H9 (cell line): Measurements from ENCODE around the gene CASP8. TPM values are rescaled to one million over a fixed set of nuclear protein-coding genes. Genes with fewer than 3 reads are reported as not detected.
A peak's percentile ranks its signal among the peaks of the same experiment; 100 is the strongest.

Experiments used
- DNase-seq: peaks from one replicate; pipeline ENCODE4 v3.0.0-alpha.2; 2017
- H2AFZ ChIP-seq: one replicate; pipeline ENCODE4 v1.6.1; 2013; ENCODE audit warnings: mild to moderate bottlenecking, low read length, control low read depth, moderate library complexity
- H2AK5ac ChIP-seq: 2 replicates; pipeline ENCODE4 v1.6.1; 2013; ENCODE audit warnings: low read length, control low read depth, mixed read lengths; ENCODE audit not compliant: insufficient read length
- H2BK120ac ChIP-seq: one replicate; pipeline ENCODE4 v1.6.1; 2013; ENCODE audit warnings: low read depth, mild to moderate bottlenecking, low read length, control low read depth, inconsistent platforms; ENCODE audit not compliant: poor library complexity, severe bottlenecking
- H2BK12ac ChIP-seq: 2 replicates; pipeline ENCODE4 v1.6.1; 2013; ENCODE audit warnings: low read length, control low read depth, mixed read lengths, low read depth; ENCODE audit not compliant: insufficient read length
- H2BK15ac ChIP-seq: 2 replicates; pipeline ENCODE4 v1.6.1; 2013; ENCODE audit warnings: low read depth, low read length, control low read depth
- H2BK20ac ChIP-seq: one replicate; pipeline ENCODE4 v1.6.1; 2013; ENCODE audit warnings: low read depth, mild to moderate bottlenecking, low read length, control low read depth, inconsistent platforms; ENCODE audit not compliant: poor library complexity, severe bottlenecking
- H2BK5ac ChIP-seq: 2 replicates; pipeline ENCODE4 v1.6.1; 2013; ENCODE audit warnings: low read length, control low read depth, mixed read lengths; ENCODE audit not compliant: insufficient read length
- H3K14ac ChIP-seq: 2 replicates; pipeline ENCODE4 v1.6.1; 2013; ENCODE audit warnings: low read length, control low read depth; ENCODE audit not compliant: insufficient read depth
- H3K18ac ChIP-seq: 2 replicates; pipeline ENCODE4 v1.6.1; 2013; ENCODE audit warnings: low read depth, mild to moderate bottlenecking, mixed read lengths, low read length, control low read depth; ENCODE audit not compliant: insufficient read length
- H3K23ac ChIP-seq: 2 replicates; pipeline ENCODE4 v1.6.1; 2013; ENCODE audit warnings: low read length, control low read depth, mixed read lengths, low read depth; ENCODE audit not compliant: insufficient read length
- H3K23me2 ChIP-seq: 2 replicates; pipeline ENCODE4 v1.6.1; 2013; ENCODE audit warnings: low read depth, mild to moderate bottlenecking, mixed read lengths, low read length, control low read depth; ENCODE audit not compliant: insufficient read length, poor library complexity, severe bottlenecking
- H3K27ac ChIP-seq: 2 replicates; pipeline ENCODE4 v1.5.1; 2013; ENCODE audit warnings: low read length, control low read depth, mixed read lengths, low read depth; ENCODE audit not compliant: insufficient read length
- H3K27me3 ChIP-seq: 2 replicates; pipeline ENCODE4 v1.6.1; 2013; ENCODE audit warnings: low read length, control low read depth, inconsistent platforms; ENCODE audit not compliant: insufficient read depth
- H3K4ac ChIP-seq: 2 replicates; pipeline ENCODE4 v1.6.1; 2013; ENCODE audit warnings: low read depth, mild to moderate bottlenecking, control low read depth, inconsistent platforms, low read length, moderate library complexity
- H3K4me1 ChIP-seq: 2 replicates; pipeline ENCODE4 v1.6.1; 2013; ENCODE audit warnings: low read length, control low read depth, inconsistent platforms; ENCODE audit not compliant: insufficient read depth
- H3K4me2 ChIP-seq: 2 replicates; pipeline ENCODE4 v1.6.1; 2013; ENCODE audit warnings: low read length, control low read depth, mixed read lengths; ENCODE audit not compliant: insufficient read length, insufficient read depth
- H3K56ac ChIP-seq: 2 replicates; pipeline ENCODE4 v1.6.1; 2013; ENCODE audit warnings: low read depth, mild to moderate bottlenecking, mixed read lengths, low read length, control low read depth; ENCODE audit not compliant: insufficient read length
- H3K79me1 ChIP-seq: 2 replicates; pipeline ENCODE4 v1.6.1; 2013; ENCODE audit warnings: low read depth, mild to moderate bottlenecking, moderate library complexity, low read length, control low read depth, inconsistent platforms; ENCODE audit not compliant: insufficient read depth, poor library complexity, severe bottlenecking
- H3K79me2 ChIP-seq: 2 replicates; pipeline ENCODE4 v1.6.1; 2013; ENCODE audit warnings: low read length, control low read depth, inconsistent platforms; ENCODE audit not compliant: insufficient read depth
- H3K9ac ChIP-seq: 2 replicates; pipeline ENCODE4 v1.6.1; 2013; ENCODE audit warnings: low read length, control low read depth, mixed read lengths; ENCODE audit not compliant: insufficient read length; ENCODE audit errors: extremely low read depth
- H3K9me3 ChIP-seq: one replicate; pipeline ENCODE4 v1.6.1; 2013; ENCODE audit warnings: low read depth, low read length, inconsistent platforms; ENCODE audit not compliant: control insufficient read depth
- H3T11ph ChIP-seq: one replicate; pipeline ENCODE4 v1.6.1; 2013; ENCODE audit warnings: mild to moderate bottlenecking, low read length, control low read depth, inconsistent platforms
- H4K20me1 ChIP-seq: one replicate; pipeline ENCODE4 v1.6.1; 2013; ENCODE audit not compliant: control insufficient read depth, insufficient read length, insufficient read depth
- H4K5ac ChIP-seq: 2 replicates; pipeline ENCODE4 v1.6.1; 2013; ENCODE audit warnings: low read depth, mild to moderate bottlenecking, mixed read lengths, low read length, control low read depth; ENCODE audit not compliant: insufficient read length
- H4K8ac ChIP-seq: replicated peaks from 2 replicates; pipeline ENCODE4 v1.6.1; 2013; ENCODE audit warnings: low read length, control low read depth, mixed read lengths, low read depth; ENCODE audit not compliant: insufficient read length
- H4K91ac ChIP-seq: 2 replicates; pipeline ENCODE4 v1.6.1; 2013; ENCODE audit warnings: low read depth, mild to moderate bottlenecking, moderate library complexity, mixed read lengths, low read length, control low read depth; ENCODE audit not compliant: insufficient read length
- H3K27ac Mint-ChIP-seq, 3 experiments: 2 replicates in 2 of 3; 3 replicates in 1 of 3; pipeline ENCODE4 v1.8.0; 2020 to 2021; ENCODE audit warnings: mixed read lengths in 3 of 3, mild to moderate bottlenecking in 1 of 3, moderate library complexity in 1 of 3
- H3K27me3 Mint-ChIP-seq: 2 replicates; pipeline ENCODE4 v1.8.0; 2021; ENCODE audit warnings: low read depth, mild to moderate bottlenecking, moderate library complexity, mixed read lengths
- H3K36me3 Mint-ChIP-seq, 3 experiments: 2 replicates in 2 of 3; 3 replicates in 1 of 3; pipeline ENCODE4 v1.8.0; 2020 to 2021; ENCODE audit warnings: low read depth in 3 of 3, mixed read lengths in 3 of 3; ENCODE audit not compliant: insufficient read depth in 1 of 3
- H3K4me1 Mint-ChIP-seq, 2 experiments: 2 replicates each; pipeline ENCODE4 v1.8.0; 2020; ENCODE audit warnings: mixed read lengths in 2 of 2
- H3K4me3 Mint-ChIP-seq, 2 experiments: 2 replicates in 1 of 2; 3 replicates in 1 of 2; pipeline ENCODE4 v1.8.0; 2020 to 2021; ENCODE audit warnings: mild to moderate bottlenecking in 2 of 2, mixed read lengths in 2 of 2, moderate library complexity in 1 of 2
- H3K9me3 Mint-ChIP-seq, 2 experiments: 2 replicates in 1 of 2; 3 replicates in 1 of 2; pipeline ENCODE4 v1.8.0; 2020; ENCODE audit warnings: mild to moderate bottlenecking in 2 of 2, mixed read lengths in 2 of 2, moderate library complexity in 1 of 2
- CTCF ChIP-seq: fragments of 200-600 bp; sonication (generic); conservative IDR thresholded peaks from 3 replicates; pipeline ENCODE4 v1.8.0; 2021; ENCODE audit warnings: antibody characterized with exemption, mild to moderate bottlenecking
- WGBS: extraction: QIAGEN DNeasy Blood & Tissue Kit; methylation state at CpG from one replicate; pipeline ENCODE4 v1.1.7; 2013; ENCODE audit warnings: missing lambda C conversion rate, low lambda C conversion rate, mixed read lengths; ENCODE audit not compliant: insufficient read length; ENCODE audit errors: extremely low coverage; 5-methylcytosine and 5-hydroxymethylcytosine counted together
- total RNA-seq: library from RNA; stranded (reverse); gene quantifications from 2 replicates; pipeline ENCODE4 v1.2.1, GENCODE V29; 2021

CASP8 gene
- total RNA-seq, 1 experiment from 2014 or later = 10.0 TPM

- Histone ChIP-seq H3K4me2 (no peak overlapping the region), H3K23ac (no peak overlapping the region), H4K20me1 (no peaks in the 10 kb centered on the region), H2BK5ac (no peak overlapping the region), H2BK120ac (peak overlapping the region; percentile 55), H3K14ac (no peak overlapping the region; the same call in 1 of the 2 replicates), H2BK20ac (no peak overlapping the region), H4K8ac (no peak overlapping the region), H2BK15ac (no peak overlapping the region), H3T11ph (no peak overlapping the region), H3K4me1 (no peaks in the 10 kb centered on the region), H3K23me2 (no peaks in the 10 kb centered on the region), H2AFZ (no peak overlapping the region), H3K56ac (no peak overlapping the region), H3K27me3 (no peaks in the 10 kb centered on the region), H2AK5ac (no peak overlapping the region), H3K79me2 (no peaks in the 10 kb centered on the region), H3K9ac (no peak overlapping the region), H3K18ac (no peak overlapping the region), H4K5ac (no peak overlapping the region), H3K9me3 (no peaks in the 10 kb centered on the region), H3K4ac (no peak overlapping the region), H3K27ac (no peak overlapping the region), H3K79me1 (no peaks in the 10 kb centered on the region), H4K91ac (no peak overlapping the region), H2BK12ac (no peak overlapping the region)
- Mint-ChIP-seq H3K4me3 (no peak overlapping the region), H3K4me1 (peaks cover 0 to 1% of the 10 kb centered on the region in 2 experiments; a peak in 1 of 4 replicates), H3K36me3 (peaks cover 2 to 11% (median 7%) of the 10 kb centered on the region in 3 experiments; a peak in 5 of 7 replicates), H3K27me3 (no peaks in the 10 kb centered on the region), H3K9me3 (peaks cover 12 to 18% of the 10 kb centered on the region in 2 experiments), H3K27ac (no peak overlapping the region)
- DNase-seq = no peak
- TF ChIP-seq CTCF = no peak
- WGBS = no CpG with 5 or more reads among the region's 4 CpGs
These were observed 59.9 kb downstream of the CASP8 start for GRCh38 chr2:201320257-201320656.
